DND-41 (cell line): ENCODE measurements around the gene TAF10.

ENCODE experiments used
- EZH2 ChIP-seq: IDR thresholded peaks from 3 replicates; pipeline ENCODE4 v1.6.1; 2012; ENCODE audit warnings: borderline replicate concordance, low read depth, mild to moderate bottlenecking, moderate library complexity, low read length, inconsistent platforms; ENCODE audit not compliant: severe bottlenecking
- TF ChIP-seq, protein P1 (sequence below): IDR thresholded peaks from 2 replicates; pipeline ENCODE4 v1.5.1; 2012; ENCODE audit warnings: borderline replicate concordance, low read length, moderate library complexity, mild to moderate bottlenecking; ENCODE audit not compliant: poor library complexity, severe bottlenecking; ENCODE audit errors: extremely low read depth

DNA sequence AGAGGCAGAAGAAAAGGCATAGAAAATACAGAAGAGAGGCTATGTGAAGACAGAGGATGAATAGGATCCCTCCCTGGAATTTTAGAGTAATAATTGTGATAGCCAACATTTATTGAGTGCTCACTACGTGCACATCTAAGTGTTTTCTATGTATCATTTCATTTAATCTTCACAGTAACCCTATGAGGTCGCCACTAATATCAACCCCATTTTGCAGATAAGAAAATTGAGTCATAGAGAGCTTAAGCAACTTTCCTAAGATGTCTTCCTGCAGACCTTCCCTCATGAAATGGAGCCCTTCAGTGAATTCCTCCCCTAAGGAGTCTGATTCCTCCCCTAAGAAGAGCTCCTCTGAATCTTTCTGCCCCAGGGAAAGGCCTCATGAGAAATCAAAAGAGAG lies 46.7 kb downstream of the TAF10 start:
- TF ChIP-seq, protein P1, sequence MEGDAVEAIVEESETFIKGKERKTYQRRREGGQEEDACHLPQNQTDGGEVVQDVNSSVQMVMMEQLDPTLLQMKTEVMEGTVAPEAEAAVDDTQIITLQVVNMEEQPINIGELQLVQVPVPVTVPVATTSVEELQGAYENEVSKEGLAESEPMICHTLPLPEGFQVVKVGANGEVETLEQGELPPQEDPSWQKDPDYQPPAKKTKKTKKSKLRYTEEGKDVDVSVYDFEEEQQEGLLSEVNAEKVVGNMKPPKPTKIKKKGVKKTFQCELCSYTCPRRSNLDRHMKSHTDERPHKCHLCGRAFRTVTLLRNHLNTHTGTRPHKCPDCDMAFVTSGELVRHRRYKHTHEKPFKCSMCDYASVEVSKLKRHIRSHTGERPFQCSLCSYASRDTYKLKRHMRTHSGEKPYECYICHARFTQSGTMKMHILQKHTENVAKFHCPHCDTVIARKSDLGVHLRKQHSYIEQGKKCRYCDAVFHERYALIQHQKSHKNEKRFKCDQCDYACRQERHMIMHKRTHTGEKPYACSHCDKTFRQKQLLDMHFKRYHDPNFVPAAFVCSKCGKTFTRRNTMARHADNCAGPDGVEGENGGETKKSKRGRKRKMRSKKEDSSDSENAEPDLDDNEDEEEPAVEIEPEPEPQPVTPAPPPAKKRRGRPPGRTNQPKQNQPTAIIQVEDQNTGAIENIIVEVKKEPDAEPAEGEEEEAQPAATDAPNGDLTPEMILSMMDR: no peak
- no peak for TF ChIP-seq EZH2
